CD1c-positive myeloid dendritic cell (primary cell): ENCODE data around the gene SORL1.
A peak's percentile ranks its signal among the peaks of the same experiment; 100 is the strongest.

ENCODE experiments used
- DNase-seq: peaks from one replicate; pipeline ENCODE4 v3.0.0-alpha.2; 2016; ENCODE audit errors: extremely low spot score

Gene SORL1

GRCh38 chr11:121429556-121429955 is 22.6 kb upstream of the SORL1 start:
- peak; percentile 37 for DNase-seq

DNA sequence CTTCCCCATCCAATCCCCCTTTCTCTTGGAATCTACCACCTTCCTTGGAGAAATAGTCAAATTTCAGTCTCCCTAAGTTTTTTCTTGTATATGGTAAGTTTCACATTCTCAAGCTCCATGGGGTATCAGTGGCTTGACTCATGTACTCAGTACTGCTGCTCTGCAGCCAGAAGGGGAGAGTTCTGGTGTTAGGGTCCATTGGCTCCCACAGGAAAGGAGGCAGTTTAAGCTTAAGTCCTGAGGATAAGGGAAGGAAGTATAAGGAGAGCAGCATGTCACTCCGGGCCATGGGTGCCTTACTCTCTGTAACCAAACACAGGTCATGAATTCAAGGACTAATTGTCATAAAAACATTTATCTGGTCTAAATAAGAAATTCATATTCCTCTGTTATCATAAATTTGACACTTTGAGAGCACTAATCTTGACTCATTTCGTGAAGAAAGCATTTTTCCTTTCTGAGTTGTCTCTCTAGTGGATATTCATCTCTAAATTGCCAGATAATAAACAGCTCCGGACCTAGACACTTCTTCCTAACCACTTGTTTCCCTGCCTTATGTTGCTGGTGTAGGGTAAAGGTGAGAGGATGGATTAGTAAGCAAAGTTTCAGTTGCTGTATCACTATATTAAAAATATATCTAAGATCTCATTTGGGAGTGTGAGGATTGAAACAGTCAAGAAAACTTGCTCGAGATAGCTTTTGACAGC is 20.1 kb upstream of the SORL1 start:
- DNase-seq: no peak

- no peak for DNase-seq
Measured at GRCh38 chr11:121435132-121435531, 17.0 kb upstream of the SORL1 start.

- peak; percentile 42 for DNase-seq
Measured at GRCh38 chr11:121435551-121436511, 16.3 kb upstream of the SORL1 start.

DNA sequence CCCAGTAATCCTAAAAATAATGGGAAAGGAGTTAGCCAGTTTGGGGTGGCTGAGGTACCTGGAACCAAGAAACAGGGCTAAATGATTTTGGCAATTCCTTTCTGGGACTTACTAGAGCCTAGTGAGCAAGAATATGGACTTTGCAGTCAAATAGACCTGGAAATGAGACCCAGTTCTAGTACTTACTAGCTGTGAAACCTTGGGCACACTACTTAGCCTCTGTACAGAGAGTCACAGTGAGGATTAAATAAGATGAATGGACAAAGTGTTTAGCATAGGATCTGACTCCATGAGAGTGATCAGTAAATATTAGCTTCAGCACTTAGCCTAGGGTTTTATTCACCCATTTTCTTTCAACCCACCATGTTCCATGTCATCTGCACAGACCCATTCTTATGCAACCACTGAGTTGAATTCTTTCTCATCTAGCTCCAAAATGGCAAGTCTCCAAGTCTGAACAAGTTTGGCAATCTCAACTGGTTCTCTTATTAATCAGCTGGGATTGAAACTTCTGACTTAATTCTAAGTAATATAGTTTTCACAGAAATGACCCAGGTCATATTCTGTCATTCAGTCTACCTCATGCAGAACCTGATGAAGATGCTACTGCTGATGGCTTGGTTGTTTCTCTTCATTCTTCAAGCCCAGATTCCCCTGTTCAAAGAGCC is 15.0 kb upstream of the SORL1 start:
- DNase-seq: peak; percentile 63

- peak; percentile 37 for DNase-seq
Measured at GRCh38 chr11:121437686-121438078, 14.4 kb upstream of the SORL1 start.

- no peak for DNase-seq
Measured at GRCh38 chr11:121439337-121439736, 12.8 kb upstream of the SORL1 start.

DNA sequence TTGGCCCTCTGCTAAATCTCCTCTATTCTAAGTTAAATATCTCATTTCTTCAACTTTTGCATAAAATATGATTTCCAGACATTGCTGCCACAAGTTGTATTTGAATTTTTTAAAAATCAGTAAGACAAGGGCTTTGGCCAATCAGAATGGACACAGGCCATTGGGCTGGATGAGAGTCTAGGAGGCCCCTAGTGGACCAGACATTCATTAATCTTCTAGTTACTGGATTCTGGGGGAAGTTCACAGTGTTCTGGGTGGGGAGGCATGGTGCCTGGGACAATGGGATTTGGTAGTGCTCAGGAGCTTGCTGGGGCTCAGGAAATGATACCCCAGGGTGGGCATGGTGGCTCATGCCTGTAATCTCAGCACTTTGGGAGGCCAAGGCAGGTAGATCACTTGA is 12.4 kb upstream of the SORL1 start:
- DNase-seq: no peak

DNA sequence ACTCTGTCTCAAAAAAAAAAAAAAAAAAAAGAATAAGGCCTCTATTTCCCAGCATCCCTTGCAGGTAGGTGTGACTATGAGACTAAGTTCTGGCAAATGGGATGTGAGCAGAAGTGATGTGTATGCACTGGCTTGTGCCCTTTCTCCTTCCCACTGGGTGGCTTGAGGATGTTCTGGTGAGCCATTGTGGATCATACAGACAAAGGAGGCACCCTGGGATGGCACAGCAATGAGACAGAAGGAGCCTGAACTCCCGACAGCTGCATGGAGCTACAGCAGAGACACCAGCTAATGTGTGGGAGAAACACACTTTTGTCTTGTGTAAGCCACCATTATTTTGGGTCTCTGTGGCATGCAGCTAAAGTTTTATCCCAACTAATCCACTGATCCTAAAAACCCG is 10.6 kb upstream of the SORL1 start:
- no peak for DNase-seq

- DNase-seq: no peak
Measured at GRCh38 chr11:121443688-121444275, 8.3 kb upstream of the SORL1 start.

GRCh38 chr11:121444526-121444925 is 7.6 kb upstream of the SORL1 start:
- DNase-seq: no peak

- DNase-seq: no peak
Measured at GRCh38 chr11:121445071-121445768, 6.9 kb upstream of the SORL1 start.

DNA sequence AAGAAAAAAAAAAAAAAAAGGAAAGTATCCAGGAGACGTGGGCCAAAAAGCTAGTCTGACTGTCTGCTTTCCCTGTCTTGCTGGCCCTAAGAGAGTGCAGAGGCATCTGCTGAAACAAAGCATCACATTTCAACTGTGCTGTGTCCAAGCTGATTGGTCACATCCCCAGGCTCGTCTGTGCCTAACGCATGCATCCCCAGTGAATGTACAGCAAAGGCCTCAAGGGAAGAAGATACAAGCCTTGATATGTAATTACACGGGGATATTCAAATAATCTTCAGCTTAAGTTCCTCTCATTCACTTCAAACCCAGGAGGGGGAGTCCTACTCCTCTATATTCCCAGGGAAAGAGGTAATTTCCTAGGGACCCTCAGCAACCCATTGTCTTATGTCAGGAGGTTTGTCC is 5.4 kb upstream of the SORL1 start:
- no peak for DNase-seq

- DNase-seq: no peak
Measured at GRCh38 chr11:121448011-121448410, 4.1 kb upstream of the SORL1 start.

- DNase-seq: peak; percentile 71
Measured at GRCh38 chr11:121448431-121448941, 3.6 kb upstream of the SORL1 start.

GRCh38 chr11:121449123-121449522 is 3.0 kb upstream of the SORL1 start:
- peak; percentile 27 for DNase-seq

DNA sequence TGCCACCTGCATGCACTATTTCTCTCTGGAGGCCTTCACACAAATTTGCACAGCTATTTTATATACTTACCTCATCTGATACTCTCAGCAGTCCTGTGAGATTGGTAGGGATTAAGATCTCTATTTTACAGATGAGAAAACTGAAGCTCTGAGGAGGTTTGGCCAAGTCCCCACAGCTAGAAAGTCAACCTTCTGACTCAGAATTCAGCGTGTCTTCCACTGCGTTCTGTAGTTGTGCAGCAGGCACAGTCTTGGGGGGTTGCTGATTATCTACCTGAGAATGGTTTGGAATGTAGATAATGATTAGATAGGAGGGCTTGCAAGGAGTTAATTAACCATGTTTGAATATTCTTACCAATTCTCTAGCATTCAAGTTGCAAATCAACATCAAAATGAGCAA is 2.5 kb upstream of the SORL1 start:
- no peak for DNase-seq

GRCh38 chr11:121450401-121450800 is 1.7 kb upstream of the SORL1 start:
- DNase-seq: no peak

- DNase-seq: no peak
Measured at GRCh38 chr11:121451178-121451985, 732 bp upstream of the SORL1 start.

GRCh38 chr11:121452609-121453150 is 566 bp downstream of the SORL1 start, which contains the start of gene SORL1-AS1:
Gene SORL1-AS1 (minus strand): TSS chr11:121452967.
- peak; percentile 48 for DNase-seq
